H1 (cell line): Measurements from ENCODE around the gene NFX1. TPM values are rescaled to one million over a fixed set of nuclear protein-coding genes. Genes with fewer than 3 reads are reported as not detected.

Experiments used
- CTCF ChIA-PET: fragments of 300-600 bp; sonication (Branson Sonifier 250); formaldehyde crosslinking; loops from one replicate; lab custom pipeline; 2021; ENCODE audit not compliant: partially characterized antibody; lab: Charles Lee
- POLR2A ChIA-PET: fragments of 300-600 bp; sonication (Branson Sonifier 250); formaldehyde crosslinking; loops from one replicate; lab custom pipeline; 2021; ENCODE audit warnings: inconsistent platforms; ENCODE audit not compliant: partially characterized antibody; lab: Charles Lee
- DNase-seq, 2 experiments: peaks; one replicate each; pipeline versions ENCODE4 v3.0.0 to v3.0.0-alpha.2; 2010 to 2022; ENCODE audit warnings: low spot score in 2 of 2, low read depth in 1 of 2, mixed read lengths in 1 of 2
- FAIRE-seq: peaks from 2 replicates; lab custom pipeline; 2011; peaks lifted over from hg19 to GRCh38; lab: Jason Lieb, UNC
- H2AFZ ChIP-seq: 2 replicates; pipeline ENCODE4 v1.8.1; 2012; ENCODE audit warnings: low read length, inconsistent platforms
- H2AK5ac ChIP-seq: 2 replicates; pipeline ENCODE4 v1.6.1; 2013; ENCODE audit warnings: low read depth, low read length
- H2BK120ac ChIP-seq: replicated peaks from 2 replicates; pipeline ENCODE3; 2013; ENCODE audit warnings: low read depth, low read length, inconsistent platforms
- H2BK12ac ChIP-seq: 2 replicates; pipeline ENCODE4 v1.6.1; 2013; ENCODE audit warnings: low read depth, low read length
- H2BK15ac ChIP-seq: 2 replicates; pipeline ENCODE4 v1.6.1; 2013; ENCODE audit warnings: low read length
- H2BK20ac ChIP-seq: 2 replicates; pipeline ENCODE4 v1.6.1; 2013; ENCODE audit warnings: low read length
- H2BK5ac ChIP-seq: 2 replicates; pipeline ENCODE4 v1.6.1; 2013; ENCODE audit warnings: low read depth, low read length
- H3K14ac ChIP-seq: 2 replicates; pipeline ENCODE4 v1.6.1; 2013; ENCODE audit warnings: inconsistent platforms; ENCODE audit not compliant: insufficient read length
- H3K18ac ChIP-seq: 2 replicates; pipeline ENCODE4 v1.6.1; 2013; ENCODE audit warnings: low read length; ENCODE audit errors: extremely low read depth
- H3K23ac ChIP-seq: 2 replicates; pipeline ENCODE4 v1.6.1; 2013; ENCODE audit warnings: inconsistent platforms; ENCODE audit not compliant: insufficient read length
- H3K23me2 ChIP-seq: 2 replicates; pipeline ENCODE4 v1.6.1; 2013; ENCODE audit warnings: low read depth, low read length
- H3K27ac ChIP-seq: 2 replicates; pipeline ENCODE4 v1.6.1; 2011; ENCODE audit warnings: low read depth, low read length, inconsistent platforms
- H3K27me3 ChIP-seq, 4 experiments: replicated peaks in 1 of 4; 1 replicate in 1 of 4; 2 replicates in 3 of 4; pipeline versions ENCODE4 v1.6.1 to v1.8.1; 2011 to 2013; ENCODE audit warnings: low read length in 3 of 4, mild to moderate bottlenecking in 3 of 4, inconsistent platforms in 2 of 4, mixed read lengths in 2 of 4, moderate library complexity in 1 of 4; ENCODE audit not compliant: control insufficient read depth in 3 of 4, insufficient read depth in 3 of 4; ENCODE audit errors: extremely low read depth in 1 of 4
- H3K36me3 ChIP-seq, 4 experiments: 2 replicates each; pipeline versions ENCODE4 v1.6.1 to v1.8.1; 2011 to 2013; ENCODE audit warnings: mild to moderate bottlenecking in 4 of 4, low read length in 3 of 4, moderate library complexity in 2 of 4, control low read depth in 1 of 4, inconsistent platforms in 1 of 4; ENCODE audit not compliant: insufficient read depth in 4 of 4, control insufficient read depth in 2 of 4
- H3K4ac ChIP-seq: replicated peaks from 2 replicates; pipeline ENCODE3; 2013; ENCODE audit warnings: low read length, low read depth, mixed read lengths, inconsistent platforms; ENCODE audit not compliant: insufficient read length
- H3K4me1 ChIP-seq, 4 experiments: replicated peaks in 1 of 4; 1 replicate in 1 of 4; 2 replicates in 3 of 4; pipeline versions ENCODE4 v1.6.1 to v1.8.1; 2011 to 2013; ENCODE audit warnings: low read length in 3 of 4, inconsistent platforms in 2 of 4, mixed read lengths in 1 of 4; ENCODE audit not compliant: insufficient read depth in 4 of 4, control insufficient read depth in 3 of 4
- H3K4me2 ChIP-seq, 2 experiments: 2 replicates each; pipeline versions ENCODE4 v1.6.1 to v1.8.1; 2011 to 2013; ENCODE audit warnings: low read depth in 2 of 2, low read length in 2 of 2, control low read depth in 1 of 2, inconsistent platforms in 1 of 2, mild to moderate bottlenecking in 1 of 2; ENCODE audit not compliant: insufficient read depth in 1 of 2
- H3K4me3 ChIP-seq, 4 experiments: fragments of 200-600, 300-600 bp in 1 of 4; sonication (generic), shearing (Covaris generic), sonication (Bioruptor Twin) in 1 of 4; 2 replicates each; pipeline versions ENCODE4 v1.5.1 to v1.8.1; 2011 to 2016; ENCODE audit warnings: low read length in 4 of 4, low read depth in 3 of 4, control low read depth in 2 of 4, inconsistent platforms in 2 of 4, mild to moderate bottlenecking in 2 of 4, mixed read lengths in 1 of 4, moderate library complexity in 1 of 4; ENCODE audit not compliant: insufficient read depth in 2 of 4; ENCODE audit errors: extremely low read depth in 1 of 4
- H3K56ac ChIP-seq: replicated peaks from 2 replicates; pipeline ENCODE3; 2013; ENCODE audit warnings: low read depth, mild to moderate bottlenecking, mixed read lengths, low read length, inconsistent platforms; ENCODE audit not compliant: insufficient read length
- H3K79me1 ChIP-seq: 2 replicates; pipeline ENCODE4 v1.6.1; 2013; ENCODE audit warnings: low read depth, low read length, control low read depth
- H3K79me2 ChIP-seq, 2 experiments: 2 replicates each; pipeline versions ENCODE4 v1.6.1 to v1.8.1; 2012 to 2013; ENCODE audit warnings: low read length in 2 of 2, mild to moderate bottlenecking in 2 of 2, inconsistent platforms in 1 of 2; ENCODE audit not compliant: insufficient read depth in 2 of 2, control insufficient read depth in 1 of 2
- H3K9ac ChIP-seq, 4 experiments: replicated peaks in 1 of 4; 1 replicate in 1 of 4; 2 replicates in 3 of 4; pipeline versions ENCODE4 v1.6.1 to v1.8.1; 2011 to 2013; ENCODE audit warnings: low read depth in 3 of 4, low read length in 3 of 4, control low read depth in 2 of 4, mild to moderate bottlenecking in 2 of 4, moderate library complexity in 2 of 4, inconsistent platforms in 1 of 4; ENCODE audit errors: extremely low read depth in 1 of 4
- H3K9me3 ChIP-seq, 2 experiments: 2 replicates each; pipeline versions ENCODE4 v1.6.1 to v1.8.1; 2012 to 2013; ENCODE audit warnings: mild to moderate bottlenecking in 2 of 2, moderate library complexity in 2 of 2, control low read depth in 1 of 2, inconsistent platforms in 1 of 2, low read depth in 1 of 2, low read length in 1 of 2, mixed read lengths in 1 of 2; ENCODE audit not compliant: insufficient read depth in 2 of 2
- H4K20me1 ChIP-seq, 2 experiments: replicated peaks in 1 of 2; 2 replicates each; pipeline versions ENCODE3 to v1.8.1; 2011 to 2013; ENCODE audit warnings: inconsistent platforms in 2 of 2, low read length in 2 of 2, mild to moderate bottlenecking in 1 of 2; ENCODE audit not compliant: insufficient read depth in 2 of 2, control insufficient read depth in 1 of 2
- H4K5ac ChIP-seq: 2 replicates; pipeline ENCODE4 v1.6.1; 2013; ENCODE audit warnings: low read length, low read depth, mixed read lengths, inconsistent platforms; ENCODE audit not compliant: insufficient read length
- H4K8ac ChIP-seq: 2 replicates; pipeline ENCODE4 v1.8.0; 2013; ENCODE audit warnings: mild to moderate bottlenecking, moderate library complexity, low read length, inconsistent platforms; ENCODE audit not compliant: insufficient read depth; ENCODE audit errors: extremely low read depth
- H4K91ac ChIP-seq: replicated peaks from 2 replicates; pipeline ENCODE3; 2013; ENCODE audit warnings: low read length, mixed read lengths, inconsistent platforms; ENCODE audit not compliant: insufficient read length
- BCL11A ChIP-seq, 2 experiments: IDR thresholded peaks; one replicate each; pipeline ENCODE4 v1.6.1; 2011; ENCODE audit warnings: low read depth in 2 of 2, low read length in 2 of 2, mild to moderate bottlenecking in 2 of 2
- CBX5 ChIP-seq: fragments of 300-800, 300-1000 bp; sonication (generic); IDR thresholded peaks from 2 replicates; pipeline ENCODE4 v1.7.1; 2016; ENCODE audit warnings: antibody characterized with exemption, low read length, low read depth
- CHD2 ChIP-seq: IDR thresholded peaks from 2 replicates; pipeline ENCODE4 v1.6.1; 2012; ENCODE audit warnings: low read length, improper control_type of control experiment
- CTBP2 ChIP-seq: IDR thresholded peaks from 2 replicates; pipeline ENCODE4 v1.7.0; 2011; ENCODE audit warnings: borderline replicate concordance, mild to moderate bottlenecking, moderate library complexity, mixed read lengths, low read length; ENCODE audit not compliant: insufficient read depth, insufficient read length
- CTCF ChIP-seq, 3 experiments: IDR thresholded peaks; 1 replicate in 2 of 3; 2 replicates in 1 of 3; pipeline versions ENCODE4 v1.5.1 to v1.6.1; 2011; ENCODE audit warnings: low read length in 3 of 3, mild to moderate bottlenecking in 3 of 3, inconsistent platforms in 2 of 3, low read depth in 1 of 3, moderate library complexity in 1 of 3; ENCODE audit not compliant: insufficient read depth in 1 of 3; ENCODE audit errors: control extremely low read depth in 1 of 3
- HDAC2 ChIP-seq, 2 experiments: fragments of 300-600 bp in 1 of 2; sonication (generic) in 1 of 2; IDR thresholded peaks; 2 replicates each; pipeline ENCODE4 v1.6.1; 2011 to 2012; ENCODE audit warnings: low read depth in 2 of 2, low read length in 2 of 2, mild to moderate bottlenecking in 2 of 2, moderate library complexity in 2 of 2, borderline replicate concordance in 1 of 2, inconsistent platforms in 1 of 2
- KDM5A ChIP-seq: fragments of 200-600 bp; IDR thresholded peaks from 2 replicates; pipeline ENCODE4 v1.7.1; 2012; ENCODE audit warnings: mild to moderate bottlenecking, low read length, inconsistent platforms, mixed read lengths
- SP2 ChIP-seq: IDR thresholded peaks from 2 replicates; pipeline ENCODE4 v1.6.1; 2012; ENCODE audit warnings: mild to moderate bottlenecking, low read length, inconsistent platforms
- SRF ChIP-seq: IDR thresholded peaks from 2 replicates; pipeline ENCODE4 v1.6.1; 2011; ENCODE audit warnings: mild to moderate bottlenecking, low read depth, low read length, moderate library complexity
- WGBS, 2 experiments: shearing (Covaris generic) in 1 of 2; methylation state at CpG; one replicate each; pipeline versions ENCODE4 v1.1.6 to v1.1.7; 2013 to 2015; ENCODE audit warnings: low lambda C conversion rate in 2 of 2, mixed read lengths in 2 of 2, inconsistent platforms in 1 of 2, low coverage in 1 of 2, missing lambda C conversion rate in 1 of 2; ENCODE audit not compliant: insufficient replicate concordance in 2 of 2, insufficient coverage in 1 of 2, insufficient read length in 1 of 2; ENCODE audit errors: extremely low coverage in 1 of 2, missing lambda C conversion rate in 1 of 2; 5-methylcytosine and 5-hydroxymethylcytosine counted together
- polyA plus RNA-seq, 7 experiments: library from polyadenylated mRNA; depleted of rRNA in 3 of 7; stranded (reverse) in 5 of 7; unstranded in 2 of 7; fragments of >200 nt in 5 of 7; fragments of 200-250 nt in 2 of 7; gene quantifications; 1 replicate in 5 of 7; 2 replicates in 1 of 7; 4 replicates in 1 of 7; pipeline versions ENCODE4 v1.2.1 to v1.2.3, GENCODE V29; 2011 to 2013; ENCODE audit warnings: missing spikeins in 2 of 7, mixed read lengths in 2 of 7
- total RNA-seq: library from RNA; stranded (reverse); fragmentation: NEBNext Ultra II Directional; extraction: Animal tissue kit (Norgen Biotek cat#: 25700); gene quantifications from 2 replicates; pipeline ENCODE4 v1.2.1, GENCODE V29; 2021

NFX1 gene
- total and polyA plus RNA-seq, 2 of the 8 experiments (the other 6 are each of a cell fraction or from before 2014, with no cell fraction given) = 19.4 to 28.4 TPM

DNA sequence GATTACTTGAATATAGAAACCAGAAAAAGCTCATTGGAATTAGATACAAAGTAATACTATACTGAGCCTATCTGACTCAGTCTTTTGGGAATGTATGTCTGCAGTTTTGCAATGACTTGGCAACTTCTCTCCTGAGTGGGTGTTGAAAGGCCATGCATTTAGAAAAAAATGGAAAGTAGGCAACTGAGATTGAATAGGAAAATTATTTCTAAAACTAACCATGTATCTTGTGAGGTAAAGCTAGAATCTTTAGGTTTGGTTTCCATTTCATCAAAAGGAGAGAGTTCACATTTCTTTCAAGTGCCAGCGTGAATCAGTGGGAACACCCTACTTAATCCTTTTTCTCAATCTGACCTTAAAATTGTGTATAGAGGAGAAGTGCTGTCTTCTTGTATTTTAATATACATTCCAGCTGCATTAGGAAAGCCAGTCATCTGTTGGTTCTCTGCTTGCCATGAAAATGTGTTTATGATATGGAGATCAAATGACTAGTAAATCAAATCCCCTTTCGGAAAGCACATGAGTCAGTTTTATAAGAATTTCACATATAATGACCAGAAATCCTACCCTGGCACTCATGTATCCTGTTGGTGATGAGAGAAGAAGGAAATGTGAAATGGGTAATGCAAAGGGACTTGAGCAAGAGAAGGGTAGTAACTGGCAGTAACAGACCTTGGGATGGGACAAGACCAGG is 30.4 kb downstream of the NFX1 start:
- Histone ChIP-seq H4K8ac (no peak overlapping the region), H2BK20ac (no peak overlapping the region), H3K23ac (no peak overlapping the region), H2AFZ (no peak overlapping the region), H3K23me2 (no peaks in the 10 kb centered on the region), H3K14ac (no peak overlapping the region), H4K91ac (no peak overlapping the region), H2AK5ac (no peak overlapping the region), H3K36me3 (peaks cover 13 to 49% (median 35%) of the 10 kb centered on the region in 4 experiments), H4K20me1 (peaks cover 0 to under 1% of the 10 kb centered on the region in 2 experiments), H3K79me2 (no peaks in the 10 kb centered on the region), H3K9ac (no peak overlapping the region), H3K4ac (no peak overlapping the region), H3K4me3 (no peak overlapping the region), H2BK120ac (no peak overlapping the region), H2BK12ac (no peak overlapping the region), H3K18ac (no peak overlapping the region), H3K9me3 (no peaks in the 10 kb centered on the region), H2BK15ac (no peak overlapping the region), H3K56ac (no peak overlapping the region), H4K5ac (no peak overlapping the region), H2BK5ac (no peak overlapping the region), H3K27ac (no peak overlapping the region), H3K4me1 (no peaks in the 10 kb centered on the region), H3K79me1 (no peaks in the 10 kb centered on the region), H3K4me2 (no peak overlapping the region), H3K27me3 (no peaks in the 10 kb centered on the region)
- WGBS, 2 experiments = 97% methylated on average over 2 of the region's 2 CpGs; no CpG with 5 or more reads in 1 of the 2 experiments
- FAIRE-seq = no peak
- CTCF ChIA-PET = interaction anchor here (1.4 kb wide), 1 partner anchor 146 kb away, joined by 4 read pairs; no protein-coding TSS in a partner anchor
- DNase-seq = no peak
- POLR2A ChIA-PET = no interaction called here
- TF ChIP-seq SP2 (no peak), KDM5A (no peak), SRF (no peak), CBX5 (no peak), BCL11A (IDR thresholded peaks at IDR 0.05; ENCODE audit: low read depth in 2 of 2, low read length in 2 of 2) (no peak), CTCF (IDR thresholded peaks at IDR 0.05; ENCODE audit: control extremely low read depth in 1 of 3, insufficient read depth in 1 of 3, low read depth in 1 of 3, low read length in 3 of 3) (no peak), CHD2 (no peak), CTBP2 (no peak), HDAC2 (IDR thresholded peaks at IDR 0.05; ENCODE audit: borderline replicate concordance in 1 of 2, low read depth in 2 of 2, low read length in 2 of 2) (no peak)
